ENCODE results near the gene PRRX2. TPM values are rescaled to one million over a fixed set of nuclear protein-coding genes. Genes with fewer than 3 reads are reported as not detected.
A peak's percentile ranks its signal among the peaks of the same experiment; 100 is the strongest.

PRRX2 gene
- 27.5 and 34.8 TPM in 2 replicates for total RNA-seq

- H3K4me1 ChIP-seq (ENCODE audit: insufficient read depth, low read length), result peaks cover 26% of the 10 kb centered on the region
- peaks cover 10% of the 10 kb centered on the region for H4K20me1 ChIP-seq (ENCODE audit: insufficient read depth, low read length)
- peak; percentile 95 for DNase-seq (ENCODE audit: insufficient read length, low spot score, missing footprints)
- no peaks in the 10 kb centered on the region for H3K27me3 ChIP-seq (ENCODE audit: insufficient read depth, low read length)
- no peaks in the 10 kb centered on the region for H3K9me3 ChIP-seq (ENCODE audit: low read depth, low read length)
- peak within 1 kb of the TSS; percentile 33 for H3K27ac ChIP-seq (ENCODE audit: low read depth, low read length)
- H3K36me3 ChIP-seq (ENCODE audit: insufficient read depth, low read length), result peaks cover under 1% of the 10 kb centered on the region
- peak within 1 kb of the TSS; percentile 83 for H3K4me2 ChIP-seq (ENCODE audit: insufficient read depth, low read length)
- peak within 1 kb of the TSS; percentile 76 for H2AFZ ChIP-seq (ENCODE audit: low read length)
- TF ChIP-seq, protein P1, sequence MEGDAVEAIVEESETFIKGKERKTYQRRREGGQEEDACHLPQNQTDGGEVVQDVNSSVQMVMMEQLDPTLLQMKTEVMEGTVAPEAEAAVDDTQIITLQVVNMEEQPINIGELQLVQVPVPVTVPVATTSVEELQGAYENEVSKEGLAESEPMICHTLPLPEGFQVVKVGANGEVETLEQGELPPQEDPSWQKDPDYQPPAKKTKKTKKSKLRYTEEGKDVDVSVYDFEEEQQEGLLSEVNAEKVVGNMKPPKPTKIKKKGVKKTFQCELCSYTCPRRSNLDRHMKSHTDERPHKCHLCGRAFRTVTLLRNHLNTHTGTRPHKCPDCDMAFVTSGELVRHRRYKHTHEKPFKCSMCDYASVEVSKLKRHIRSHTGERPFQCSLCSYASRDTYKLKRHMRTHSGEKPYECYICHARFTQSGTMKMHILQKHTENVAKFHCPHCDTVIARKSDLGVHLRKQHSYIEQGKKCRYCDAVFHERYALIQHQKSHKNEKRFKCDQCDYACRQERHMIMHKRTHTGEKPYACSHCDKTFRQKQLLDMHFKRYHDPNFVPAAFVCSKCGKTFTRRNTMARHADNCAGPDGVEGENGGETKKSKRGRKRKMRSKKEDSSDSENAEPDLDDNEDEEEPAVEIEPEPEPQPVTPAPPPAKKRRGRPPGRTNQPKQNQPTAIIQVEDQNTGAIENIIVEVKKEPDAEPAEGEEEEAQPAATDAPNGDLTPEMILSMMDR (IDR thresholded peaks at IDR 0.05; ENCODE audit: extremely low read depth, low read depth, low read length), result no peak
- H3K79me2 ChIP-seq (ENCODE audit: insufficient read depth, low read length), result peaks cover 25% of the 10 kb centered on the region
- peak within 1 kb of the TSS; percentile 76 for H3K4me3 ChIP-seq (ENCODE audit: insufficient read depth, low read length)
Observed at GRCh38 chr9:129665389-129665775, at the start of gene PRRX2. Gene PRRX2 (plus strand): TSS chr9:129665647. CDS start chr9:129665868, 221 bp downstream.

- DNase-seq (ENCODE audit: insufficient read length, low spot score, missing footprints), result peak; percentile 96
- H3K27me3 ChIP-seq (ENCODE audit: insufficient read depth, low read length), result no peaks in the 10 kb centered on the region
- TF ChIP-seq, protein P1 (IDR thresholded peaks at IDR 0.05; ENCODE audit: extremely low read depth, low read depth, low read length), result peak; percentile 61
- H3K4me3 ChIP-seq (ENCODE audit: insufficient read depth, low read length), result no peak overlapping the region
- H3K27ac ChIP-seq (ENCODE audit: low read depth, low read length), result no peak overlapping the region
- no peak overlapping the region for H2AFZ ChIP-seq (ENCODE audit: low read length)
- no peak overlapping the region for H3K4me2 ChIP-seq (ENCODE audit: insufficient read depth, low read length)
- H3K9me3 ChIP-seq (ENCODE audit: low read depth, low read length), result no peaks in the 10 kb centered on the region
- H3K4me1 ChIP-seq (ENCODE audit: insufficient read depth, low read length), result peaks cover 10% of the 10 kb centered on the region
- no peaks in the 10 kb centered on the region for H3K36me3 ChIP-seq (ENCODE audit: insufficient read depth, low read length)
- H4K20me1 ChIP-seq (ENCODE audit: insufficient read depth, low read length), result no peaks in the 10 kb centered on the region
- H3K79me2 ChIP-seq (ENCODE audit: insufficient read depth, low read length), result no peaks in the 10 kb centered on the region
Observed at GRCh38 chr9:129617167-129617566, 48.3 kb upstream of the PRRX2 start.

DNA sequence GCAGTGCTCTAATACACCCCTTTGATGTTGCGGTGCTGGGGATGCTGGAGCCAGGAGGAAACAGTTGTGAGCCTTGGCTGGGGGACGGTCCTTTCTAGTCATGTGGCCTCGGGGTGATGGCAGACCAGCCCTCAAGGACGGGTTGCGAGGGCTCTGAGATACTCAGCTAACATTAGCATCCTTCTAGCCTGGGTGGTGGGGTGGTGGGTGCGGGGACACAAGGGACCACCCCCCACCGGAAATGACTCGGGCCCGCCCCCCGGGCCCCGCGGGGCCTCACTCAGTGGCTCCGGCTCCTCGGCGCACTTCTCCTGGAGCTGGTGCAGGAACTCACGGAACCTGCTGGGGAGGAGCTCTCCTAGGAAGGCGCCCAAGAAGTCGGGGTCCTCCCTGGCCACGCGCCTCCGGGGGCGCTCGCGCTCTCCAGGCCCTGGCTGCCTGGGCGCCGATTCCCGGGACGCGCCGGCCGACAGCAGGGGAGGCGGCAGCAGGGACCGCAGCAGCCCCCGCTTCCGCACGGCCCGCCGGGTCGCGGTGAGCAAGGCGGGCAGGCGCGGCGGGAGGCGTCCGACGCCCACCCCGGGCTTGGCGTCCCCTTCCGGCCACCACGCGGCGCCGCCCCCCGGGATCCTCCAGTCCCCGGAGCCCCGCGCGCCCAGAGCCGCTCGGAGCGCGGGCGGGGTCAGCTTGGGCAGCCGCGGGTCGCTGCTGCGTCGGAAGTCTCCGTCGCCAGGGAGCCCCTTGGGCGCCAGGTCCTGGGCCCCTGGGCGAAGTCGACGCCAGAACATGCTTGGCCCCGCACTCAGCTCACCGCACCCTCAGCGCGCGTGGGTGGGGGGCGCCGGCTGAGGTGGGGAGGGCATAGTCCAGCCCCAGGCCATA lies 45.4 kb upstream of the PRRX2 start:
- Histone ChIP-seq H3K4me2 (ENCODE audit: insufficient read depth, low read length) (peak overlapping the region; percentile 76), H2AFZ (ENCODE audit: low read length) (peak overlapping the region; percentile 81), H3K27me3 (ENCODE audit: insufficient read depth, low read length) (no peaks in the 10 kb centered on the region), H4K20me1 (ENCODE audit: insufficient read depth, low read length) (no peaks in the 10 kb centered on the region), H3K4me3 (ENCODE audit: insufficient read depth, low read length) (peak overlapping the region; percentile 74), H3K27ac (ENCODE audit: low read depth, low read length) (peak overlapping the region; percentile 1), H3K9me3 (ENCODE audit: low read depth, low read length) (no peaks in the 10 kb centered on the region), H3K36me3 (ENCODE audit: insufficient read depth, low read length) (no peaks in the 10 kb centered on the region), H3K79me2 (ENCODE audit: insufficient read depth, low read length) (no peaks in the 10 kb centered on the region), H3K4me1 (ENCODE audit: insufficient read depth, low read length) (peaks cover 26% of the 10 kb centered on the region)
- DNase-seq (ENCODE audit: insufficient read length, low spot score, missing footprints), result peak; percentile 93
- TF ChIP-seq, protein P1 (IDR thresholded peaks at IDR 0.05; ENCODE audit: extremely low read depth, low read depth, low read length), result peak; percentile 22

DNA sequence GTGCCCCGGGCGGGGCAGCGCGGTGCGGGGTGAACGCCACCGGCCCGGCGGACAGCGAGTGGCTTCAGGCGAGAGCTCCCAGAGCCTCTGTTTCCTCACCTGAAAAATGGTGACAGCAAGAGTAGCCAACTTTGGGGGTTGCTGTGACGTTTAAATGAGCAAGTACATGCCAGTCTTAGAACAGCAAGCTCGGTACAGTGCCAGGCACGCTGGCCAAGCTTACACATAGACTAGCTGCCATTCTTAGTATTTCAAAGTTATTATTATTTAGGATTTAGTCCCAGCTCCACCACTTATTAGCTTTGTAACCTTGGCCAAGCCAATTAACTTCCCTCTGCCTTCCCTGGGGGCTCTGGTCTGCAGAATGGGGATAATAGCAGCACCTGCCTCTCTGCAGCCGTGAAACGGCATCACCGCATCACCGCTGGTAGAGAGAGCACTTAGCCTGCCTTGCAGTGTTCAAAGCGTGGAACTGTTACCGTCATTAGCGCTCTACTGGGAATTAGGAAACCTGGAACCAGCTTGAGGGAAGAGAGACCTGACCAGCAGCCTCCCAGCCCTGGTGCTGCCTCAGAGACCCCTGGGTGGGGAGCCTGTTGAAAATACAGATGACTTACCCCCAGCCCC lies 44.7 kb upstream of the PRRX2 start, which contains the start of gene C9orf50:
TSS of gene C9orf50 (minus strand) at position 433 of the 627 bp plus-strand sequence. CDS start 527 bp downstream, outside the sequence.
- no peaks in the 10 kb centered on the region for H3K36me3 ChIP-seq (ENCODE audit: insufficient read depth, low read length)
- peaks cover 31% of the 10 kb centered on the region for H3K4me1 ChIP-seq (ENCODE audit: insufficient read depth, low read length)
- peak within 1 kb of the TSS; percentile 76 for H3K4me2 ChIP-seq (ENCODE audit: insufficient read depth, low read length)
- peak within 1 kb of the TSS; percentile 74 for H3K4me3 ChIP-seq (ENCODE audit: insufficient read depth, low read length)
- H3K27ac ChIP-seq (ENCODE audit: low read depth, low read length), result peak within 1 kb of the TSS; percentile 1
- peak within 1 kb of the TSS; percentile 81 for H2AFZ ChIP-seq (ENCODE audit: low read length)
- no peaks in the 10 kb centered on the region for H4K20me1 ChIP-seq (ENCODE audit: insufficient read depth, low read length)
- TF ChIP-seq, protein P1 (IDR thresholded peaks at IDR 0.05; ENCODE audit: extremely low read depth, low read depth, low read length), result no peak
- DNase-seq (ENCODE audit: insufficient read length, low spot score, missing footprints), result no peak
- no peaks in the 10 kb centered on the region for H3K79me2 ChIP-seq (ENCODE audit: insufficient read depth, low read length)
- H3K27me3 ChIP-seq (ENCODE audit: insufficient read depth, low read length), result no peaks in the 10 kb centered on the region
- H3K9me3 ChIP-seq (ENCODE audit: low read depth, low read length), result no peaks in the 10 kb centered on the region

All from osteoblast (primary cell).